ENCODE data around the gene AGAP3. TPM values are rescaled to one million over a fixed set of nuclear protein-coding genes. Genes with fewer than 3 reads are reported as not detected.

Gene AGAP3
- total RNA-seq, 1 experiment from 2014 or later, result 115 TPM

DNA sequence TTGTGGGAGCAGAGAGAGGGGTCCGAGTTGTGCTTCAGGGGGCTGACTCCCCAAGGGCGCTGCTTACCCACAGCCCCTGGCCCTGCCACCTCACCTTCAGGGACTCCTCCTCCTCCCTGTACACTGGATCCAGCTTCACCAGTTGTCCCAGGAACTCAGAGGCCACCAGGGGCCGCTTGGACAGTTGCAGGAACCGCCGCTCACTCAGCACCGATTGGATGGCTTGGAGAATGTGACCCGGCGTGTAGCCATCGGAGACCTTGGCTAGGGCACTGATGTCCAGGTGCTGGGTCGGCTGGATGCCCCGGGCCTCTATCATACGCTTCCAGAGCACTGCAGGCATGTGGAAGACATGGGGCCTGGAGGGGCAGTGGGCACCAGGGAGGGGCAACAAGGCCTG lies 105.3 kb downstream of the AGAP3 start:
- no peak for DNase-seq (ENCODE audit: low spot score)
- no TSS peak for BruUV-seq (replicated peaks)
- Histone ChIP-seq H3K9me3 (ENCODE audit: low read depth, low read length, poor library complexity, severe bottlenecking) (no peaks in the 10 kb centered on the region), H3K4me3 (ENCODE audit: low read depth, low read length, poor library complexity, severe bottlenecking) (no peak overlapping the region), H3K4me1 (ENCODE audit: insufficient read depth, low read length, poor library complexity, severe bottlenecking) (no peaks in the 10 kb centered on the region), H3K27ac (ENCODE audit: low read depth, low read length, poor library complexity, severe bottlenecking) (no peak overlapping the region), H3K36me3 (ENCODE audit: insufficient read depth, low read length, poor library complexity, severe bottlenecking) (no peaks in the 10 kb centered on the region), H3K27me3 (replicated peaks; ENCODE audit: insufficient read depth, low read depth, low read length, poor library complexity) (peaks cover 9% of the 10 kb centered on the region)
- ChIA-PET POLR2A (ENCODE audit: low non-redundant PET) (no interaction called here), CTCF (no interaction called here)
- TF ChIP-seq, protein P1, sequence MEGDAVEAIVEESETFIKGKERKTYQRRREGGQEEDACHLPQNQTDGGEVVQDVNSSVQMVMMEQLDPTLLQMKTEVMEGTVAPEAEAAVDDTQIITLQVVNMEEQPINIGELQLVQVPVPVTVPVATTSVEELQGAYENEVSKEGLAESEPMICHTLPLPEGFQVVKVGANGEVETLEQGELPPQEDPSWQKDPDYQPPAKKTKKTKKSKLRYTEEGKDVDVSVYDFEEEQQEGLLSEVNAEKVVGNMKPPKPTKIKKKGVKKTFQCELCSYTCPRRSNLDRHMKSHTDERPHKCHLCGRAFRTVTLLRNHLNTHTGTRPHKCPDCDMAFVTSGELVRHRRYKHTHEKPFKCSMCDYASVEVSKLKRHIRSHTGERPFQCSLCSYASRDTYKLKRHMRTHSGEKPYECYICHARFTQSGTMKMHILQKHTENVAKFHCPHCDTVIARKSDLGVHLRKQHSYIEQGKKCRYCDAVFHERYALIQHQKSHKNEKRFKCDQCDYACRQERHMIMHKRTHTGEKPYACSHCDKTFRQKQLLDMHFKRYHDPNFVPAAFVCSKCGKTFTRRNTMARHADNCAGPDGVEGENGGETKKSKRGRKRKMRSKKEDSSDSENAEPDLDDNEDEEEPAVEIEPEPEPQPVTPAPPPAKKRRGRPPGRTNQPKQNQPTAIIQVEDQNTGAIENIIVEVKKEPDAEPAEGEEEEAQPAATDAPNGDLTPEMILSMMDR (conservative IDR thresholded peaks at IDR 0.05; ENCODE audit: low read depth, low read length), result no peak
- TF ChIP-seq EZH2 (IDR thresholded peaks at IDR 0.05; ENCODE audit: borderline replicate concordance, low read depth, low read length, poor library complexity, severe bottlenecking), result no peak
- intact Hi-C loops (cut with micrococcal nuclease; ENCODE audit: unreplicated experiment), result no loop called here

DNA sequence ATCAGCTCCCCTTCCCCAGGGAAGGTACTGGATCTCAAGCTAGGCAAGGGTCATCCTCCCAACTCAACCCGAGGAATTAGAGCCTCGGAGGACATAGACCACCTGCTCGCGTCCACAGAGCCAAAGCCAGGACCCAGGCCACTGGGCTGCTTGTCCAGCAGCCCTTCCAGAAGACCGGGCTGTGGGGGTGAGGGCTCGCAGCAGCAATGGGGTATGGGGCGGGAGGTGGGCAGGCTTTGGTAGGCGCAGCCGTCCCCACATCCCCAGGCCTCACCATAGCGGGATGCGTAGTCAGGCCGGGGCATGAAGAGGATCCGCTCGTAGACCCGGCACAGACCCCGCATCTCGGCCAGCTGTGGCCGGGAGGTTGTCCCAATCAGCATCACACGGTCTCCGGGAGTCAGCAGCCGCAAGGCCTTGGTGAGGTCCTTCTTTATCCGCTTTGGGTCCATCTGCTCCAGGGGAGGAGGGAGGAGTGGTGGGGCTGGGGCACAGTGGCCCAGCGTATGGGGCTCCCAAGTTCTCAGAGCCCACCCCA lies 105.8 kb downstream of the AGAP3 start:
- no peak overlapping the region for H3K27ac ChIP-seq (ENCODE audit: low read depth, low read length, poor library complexity, severe bottlenecking)
- POLR2A ChIA-PET (ENCODE audit: low non-redundant PET), result no interaction called here
- H3K9me3 ChIP-seq (ENCODE audit: low read depth, low read length, poor library complexity, severe bottlenecking), result no peaks in the 10 kb centered on the region
- intact Hi-C loops (cut with micrococcal nuclease; ENCODE audit: unreplicated experiment), result no loop called here
- BruUV-seq (replicated peaks), result no TSS peak
- peaks cover 9% of the 10 kb centered on the region for H3K27me3 ChIP-seq (replicated peaks; ENCODE audit: insufficient read depth, low read depth, low read length, poor library complexity)
- no peak overlapping the region for H3K4me3 ChIP-seq (ENCODE audit: low read depth, low read length, poor library complexity, severe bottlenecking)
- H3K36me3 ChIP-seq (ENCODE audit: insufficient read depth, low read length, poor library complexity, severe bottlenecking), result no peaks in the 10 kb centered on the region
- no peak for TF ChIP-seq EZH2 (IDR thresholded peaks at IDR 0.05; ENCODE audit: borderline replicate concordance, low read depth, low read length, poor library complexity, severe bottlenecking)
- TF ChIP-seq, protein P1 (conservative IDR thresholded peaks at IDR 0.05; ENCODE audit: low read depth, low read length), result no peak
- H3K4me1 ChIP-seq (ENCODE audit: insufficient read depth, low read length, poor library complexity, severe bottlenecking), result no peaks in the 10 kb centered on the region
- no peak for DNase-seq (ENCODE audit: low spot score)
- CTCF ChIA-PET, result no interaction called here

DNA sequence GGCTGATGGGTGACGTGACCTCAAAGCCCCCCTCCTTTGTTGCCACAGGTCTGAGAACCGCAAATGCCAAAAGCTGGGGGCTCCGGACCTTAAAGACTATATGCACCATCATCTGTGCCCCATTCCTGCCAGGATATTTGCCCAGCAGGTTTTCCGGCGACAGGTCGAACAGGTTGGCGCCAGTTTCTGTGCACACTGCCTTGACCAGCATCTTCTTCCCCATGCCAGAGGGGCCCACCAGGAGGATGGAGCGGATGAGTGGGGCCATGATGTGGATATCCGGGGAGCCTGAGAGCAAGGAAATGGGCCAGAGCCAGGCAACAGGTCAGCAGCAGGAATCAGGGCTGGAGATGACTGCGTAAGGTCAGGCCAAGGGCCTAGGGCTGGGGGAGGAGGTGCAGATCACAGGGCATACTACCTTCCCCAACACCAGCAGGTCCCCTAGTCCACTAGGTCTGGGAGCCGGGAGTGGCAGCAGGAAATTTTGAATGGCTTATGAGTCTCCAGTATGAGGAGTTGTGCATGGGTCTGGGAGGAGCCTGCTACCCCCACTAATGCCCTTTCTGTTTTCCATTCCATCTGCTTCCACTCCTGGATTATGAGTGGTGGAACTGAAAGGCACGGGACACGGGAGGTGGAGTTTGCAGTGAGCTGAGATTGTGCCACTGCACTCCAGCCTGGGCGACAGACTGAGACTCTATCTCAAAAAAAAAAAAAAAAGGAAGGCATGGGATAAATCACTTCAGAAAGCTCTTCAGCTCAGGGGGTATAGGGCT lies 107.1 kb downstream of the AGAP3 start:
- no peak for TF ChIP-seq EZH2 (IDR thresholded peaks at IDR 0.05; ENCODE audit: borderline replicate concordance, low read depth, low read length, poor library complexity, severe bottlenecking)
- no peak overlapping the region for H3K27ac ChIP-seq (ENCODE audit: low read depth, low read length, poor library complexity, severe bottlenecking)
- intact Hi-C loops (cut with micrococcal nuclease; ENCODE audit: unreplicated experiment), result no loop called here
- no peaks in the 10 kb centered on the region for H3K4me1 ChIP-seq (ENCODE audit: insufficient read depth, low read length, poor library complexity, severe bottlenecking)
- no peaks in the 10 kb centered on the region for H3K9me3 ChIP-seq (ENCODE audit: low read depth, low read length, poor library complexity, severe bottlenecking)
- no peak for DNase-seq (ENCODE audit: low spot score)
- POLR2A ChIA-PET (ENCODE audit: low non-redundant PET), result no interaction called here
- no peaks in the 10 kb centered on the region for H3K36me3 ChIP-seq (ENCODE audit: insufficient read depth, low read length, poor library complexity, severe bottlenecking)
- CTCF ChIA-PET, result no interaction called here
- H3K27me3 ChIP-seq (replicated peaks; ENCODE audit: insufficient read depth, low read depth, low read length, poor library complexity), result peaks cover 9% of the 10 kb centered on the region
- H3K4me3 ChIP-seq (ENCODE audit: low read depth, low read length, poor library complexity, severe bottlenecking), result no peak overlapping the region
- no TSS peak for BruUV-seq (replicated peaks)

Other genes with a start within 250 kb of the AGAP3 start
- gene AOC1, start 234.0 kb upstream of the AGAP3 start, total RNA-seq (2021), result not detected in 2 replicates
- 1.5 and 4.0 TPM in 2 replicates for gene KCNH2, start 108.2 kb upstream of the AGAP3 start, total RNA-seq (2021)
- 0.75 and 1.4 TPM in 2 replicates for gene NOS3, start 95.5 kb upstream of the AGAP3 start, total RNA-seq (2021)
- gene ATG9B, start 62.0 kb upstream of the AGAP3 start, total RNA-seq (2021), result 0.96 and 1.9 TPM in 2 replicates
- gene ABCB8, start 58.0 kb upstream of the AGAP3 start, total RNA-seq (2021), result 50.9 and 57.6 TPM in 2 replicates
- 4.5 and 6.7 TPM in 2 replicates for gene ASIC3, start 37.9 kb upstream of the AGAP3 start, total RNA-seq (2021)
- gene CDK5, start 28.6 kb upstream of the AGAP3 start, total RNA-seq (2021), result 21.1 and 25.7 TPM in 2 replicates
- gene SLC4A2, start 26.9 kb upstream of the AGAP3 start, total RNA-seq (2021), result 213 and 222 TPM in 2 replicates
- gene FASTK, start 5.7 kb upstream of the AGAP3 start, total RNA-seq (2021), result 70.8 and 80.5 TPM in 2 replicates
- 43.8 and 44.7 TPM in 2 replicates for gene TMUB1, start 3.0 kb upstream of the AGAP3 start, total RNA-seq (2021)
- gene GBX1, start 81.2 kb downstream of the AGAP3 start, total RNA-seq (2021), result not detected in 2 replicates
- gene ASB10, start 100.8 kb downstream of the AGAP3 start, total RNA-seq (2021), result not detected in 2 replicates
- gene H2BK1, start 124.0 kb downstream of the AGAP3 start, total RNA-seq (2021), result not detected in 2 replicates
- 65.5 and 69.0 TPM in 2 replicates for gene ABCF2, start 140.7 kb downstream of the AGAP3 start, total RNA-seq (2021)
- gene CHPF2, start 146.0 kb downstream of the AGAP3 start, total RNA-seq (2021), result 22.5 and 27.1 TPM in 2 replicates
- 44.8 and 52.1 TPM in 2 replicates for gene SMARCD3, start 162.2 kb downstream of the AGAP3 start, total RNA-seq (2021)